HCT116 (cell line): ENCODE results near the gene ZNF274. TPM values are rescaled to one million over a fixed set of nuclear protein-coding genes. Genes with fewer than 3 reads are reported as not detected.

Experiments
- ATAC-seq: fragments of 200-7000 bp; cut with Tn5 transposase; 2 replicates; pipeline ENCODE4 v1.9.1; 2020; ENCODE audit warnings: mild to moderate bottlenecking, moderate library complexity
- BruUV-seq: library from RNA; stranded (reverse); fragments of 400-500 nt; replicated peaks from 2 replicates; lab custom pipeline; 2021; lab: Mats Ljungman, UMichigan
- CTCF ChIA-PET: fragments of 300-600 bp; sonication (Branson Sonifier 250); formaldehyde crosslinking; loops from one replicate; lab custom pipeline; 2021; ENCODE audit warnings: antibody characterized with exemption; lab: Charles Lee
- POLR2A ChIA-PET: fragments of 300-600, 350-600 bp; sonication (Branson Sonifier 250); formaldehyde crosslinking; loops from one replicate; lab custom pipeline; 2021; ENCODE audit warnings: antibody characterized with exemption; lab: Charles Lee
- RAD21 ChIA-PET, 2 experiments: fragments of 300-600 bp; sonication (Branson Sonifier 250); formaldehyde crosslinking; loops; one replicate each; lab custom pipeline; 2023; ENCODE audit warnings: low total read pairs in 2 of 2; ENCODE audit not compliant: uncharacterized antibody in 2 of 2, unreplicated experiment in 2 of 2, low non-redundant PET in 1 of 2; lab: Charles Lee
- DNase-seq: peaks from one replicate; pipeline ENCODE4 v3.0.0-alpha.2; 2010; ENCODE audit warnings: low read depth, low spot score
- H2AFZ ChIP-seq: fragments of 200-600 bp; shearing (Covaris generic), sonication (generic); 2 replicates; pipeline ENCODE4 v1.6.1; 2017; ENCODE audit warnings: low read depth, mixed run types, mixed read lengths, antibody characterized with exemption, low read length; ENCODE audit not compliant: poor library complexity, severe bottlenecking
- H3K27ac ChIP-seq: 2 replicates; pipeline ENCODE4 v1.5.1; 2012; ENCODE audit warnings: low read depth, low read length
- H3K27me3 ChIP-seq: fragments of 200-600 bp; sonication (generic); 2 replicates; pipeline ENCODE4 v1.6.1; 2016; ENCODE audit warnings: mixed run types, low read length, mixed read lengths; ENCODE audit not compliant: insufficient read depth
- H3K36me3 ChIP-seq, 2 experiments: fragments of 200-500 bp in 1 of 2; fragments of 200-600 bp in 1 of 2; sonication (Bioruptor generic) in 1 of 2; sonication (generic) in 1 of 2; 2 replicates each; pipeline versions ENCODE4 v1.5.1 to v1.6.1; 2014 to 2016; ENCODE audit warnings: low read length in 2 of 2, inconsistent platforms in 1 of 2, mixed read lengths in 1 of 2, mixed run types in 1 of 2; ENCODE audit not compliant: insufficient read depth in 2 of 2, control insufficient read depth in 1 of 2
- H3K4me1 ChIP-seq, 2 experiments: fragments of 200-600 bp in 1 of 2; sonication (generic) in 1 of 2; 2 replicates each; pipeline versions ENCODE4 v1.5.1 to v1.6.1; 2012 to 2017; ENCODE audit warnings: low read length in 2 of 2, inconsistent platforms in 1 of 2, mild to moderate bottlenecking in 1 of 2, mixed read lengths in 1 of 2, mixed run types in 1 of 2, moderate library complexity in 1 of 2; ENCODE audit not compliant: insufficient read depth in 2 of 2, control insufficient read depth in 1 of 2
- H3K4me2 ChIP-seq: fragments of 200-600 bp; sonication (generic); 2 replicates; pipeline ENCODE4 v1.6.1; 2017; ENCODE audit warnings: mixed run types, low read length, mixed read lengths
- H3K4me3 ChIP-seq, 2 experiments: fragments of 200-600 bp in 1 of 2; sonication (generic) in 1 of 2; replicated peaks in 1 of 2; 2 replicates each; pipeline ENCODE4 v1.5.1; 2011 to 2016; ENCODE audit warnings: low read length in 2 of 2, control low read depth in 1 of 2, low read depth in 1 of 2, mild to moderate bottlenecking in 1 of 2, mixed read lengths in 1 of 2, mixed run types in 1 of 2
- H3K79me2 ChIP-seq: fragments of 200-600 bp; sonication (generic); 2 replicates; pipeline ENCODE4 v1.6.1; 2017; ENCODE audit warnings: mild to moderate bottlenecking, mixed run types, low read length, moderate library complexity, mixed read lengths; ENCODE audit not compliant: insufficient read depth
- H3K9ac ChIP-seq: fragments of 200-600 bp; sonication (generic); 2 replicates; pipeline ENCODE4 v1.6.1; 2016; ENCODE audit warnings: low read length, mixed read lengths
- H3K9me2 ChIP-seq: fragments of 200-600 bp; sonication (generic), shearing (Covaris generic); 2 replicates; pipeline ENCODE4 v1.6.1; 2017; ENCODE audit warnings: mixed run types, mild to moderate bottlenecking, moderate library complexity; ENCODE audit not compliant: insufficient read depth
- H3K9me3 ChIP-seq, 2 experiments: fragments of 200-500 bp in 1 of 2; fragments of 200-600 bp in 1 of 2; sonication (Bioruptor generic) in 1 of 2; sonication (generic) in 1 of 2; 2 replicates each; pipeline ENCODE4 v1.6.1; 2014 to 2017; ENCODE audit warnings: low read length in 2 of 2, mixed read lengths in 2 of 2, inconsistent platforms in 1 of 2, low read depth in 1 of 2, mild to moderate bottlenecking in 1 of 2, mixed run types in 1 of 2, moderate library complexity in 1 of 2; ENCODE audit not compliant: control insufficient read depth in 1 of 2, insufficient read depth in 1 of 2
- H4K20me1 ChIP-seq: fragments of 200-600 bp; sonication (generic), shearing (Covaris generic); 2 replicates; pipeline ENCODE4 v1.6.1; 2017; ENCODE audit warnings: mixed run types, mild to moderate bottlenecking, moderate library complexity; ENCODE audit not compliant: insufficient read depth
- CEBPB ChIP-seq: IDR thresholded peaks from 2 replicates; pipeline ENCODE4 v1.6.1; 2012; ENCODE audit warnings: low read depth
- ELF1 ChIP-seq: IDR thresholded peaks from 2 replicates; pipeline ENCODE4 v1.6.1; 2012; ENCODE audit warnings: low read depth, borderline replicate concordance
- EZH2phosphoT487 ChIP-seq: fragments of 200-600 bp; IDR thresholded peaks from 2 replicates; pipeline ENCODE4 v1.6.1; 2018; ENCODE audit warnings: antibody characterized with exemption, borderline replicate concordance
- JUND ChIP-seq: IDR thresholded peaks from 2 replicates; pipeline ENCODE4 v1.6.1; 2012
- POLR2A ChIP-seq: IDR thresholded peaks from 2 replicates; pipeline ENCODE4 v1.7.0; 2011; ENCODE audit warnings: borderline replicate concordance; ENCODE audit not compliant: insufficient read depth, insufficient read length; ENCODE audit errors: extremely low read depth
- POLR2AphosphoS5 ChIP-seq: IDR thresholded peaks from 2 replicates; pipeline ENCODE4 v1.6.1; 2011; ENCODE audit warnings: mild to moderate bottlenecking, low read depth, low read length, moderate library complexity
- RAD21 ChIP-seq: IDR thresholded peaks from 2 replicates; pipeline ENCODE4 v1.6.1; 2012; ENCODE audit warnings: low read depth, mild to moderate bottlenecking
- SIN3A ChIP-seq: IDR thresholded peaks from 2 replicates; pipeline ENCODE4 v1.6.1; 2012; ENCODE audit warnings: low read depth
- SP1 ChIP-seq: IDR thresholded peaks from 2 replicates; pipeline ENCODE4 v1.6.1; 2012; ENCODE audit warnings: low read depth
- SRF ChIP-seq: IDR thresholded peaks from 2 replicates; pipeline ENCODE4 v1.6.1; 2012; ENCODE audit warnings: low read depth
- ZFX ChIP-seq: fragments of 450-650 bp; IDR thresholded peaks from 2 replicates; pipeline ENCODE4 v1.6.1; 2017
- intact Hi-C: fragments of 100-400 bp; cut with micrococcal nuclease; formaldehyde crosslinking; loops from 2 replicates; pipeline ENCODE4 v1.10.0; 2022
- total RNA-seq: library from RNA; stranded (reverse); gene quantifications from one replicate; pipeline ENCODE4 v1.2.1, GENCODE V29; 2021; ENCODE audit not compliant: unreplicated experiment
- TF ChIP-seq, protein P1 (sequence below): IDR thresholded peaks from 2 replicates; pipeline ENCODE4 v1.6.1; 2012; ENCODE audit warnings: low read depth

ZNF274 gene
- total RNA-seq, 1 experiment from 2014 or later, result 7.8 TPM

DNA sequence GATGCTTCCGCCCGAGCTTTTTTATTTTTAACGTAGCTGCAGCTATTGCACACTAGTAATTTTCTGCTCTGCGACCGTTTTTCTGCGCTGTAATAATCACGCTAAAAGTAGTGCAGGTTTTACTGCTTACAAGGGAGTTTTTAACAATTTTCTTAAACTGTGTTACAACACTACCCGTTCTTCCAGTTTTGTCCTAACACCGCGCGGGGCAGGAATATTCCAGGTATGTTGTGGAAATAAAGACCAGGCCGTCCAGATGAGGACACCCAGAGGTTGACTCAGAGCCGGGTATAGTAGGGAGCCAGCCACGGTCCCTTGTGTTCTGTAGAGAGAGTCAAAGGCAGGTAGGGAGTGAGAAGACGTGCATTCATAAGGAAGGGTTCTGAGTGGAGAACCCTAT, 21.7 kb downstream of the ZNF274 start:
- intact Hi-C loops, result no loop called here
- H3K4me3 ChIP-seq, result no peak overlapping the region
- no peak overlapping the region for H3K9ac ChIP-seq
- no peaks in the 10 kb centered on the region for H3K79me2 ChIP-seq
- POLR2A ChIA-PET, result interaction anchor here (0.6 kb wide), 1 partner anchor 493 kb away, joined by 3 read pairs; no protein-coding TSS in a partner anchor
- H3K27ac ChIP-seq, result no peak overlapping the region
- H3K36me3 ChIP-seq, result 0 out of 4 replicates have a peak, but pooled peaks cover 0 to 7% of the 10 kb centered on the region in 2 experiments
- no peak overlapping the region for H3K4me2 ChIP-seq
- no peaks in the 10 kb centered on the region for H3K4me1 ChIP-seq
- no peak for DNase-seq
- no peaks in the 10 kb centered on the region for H4K20me1 ChIP-seq
- CTCF ChIA-PET, result no interaction called here
- RAD21 ChIA-PET, result no interaction called here
- H3K27me3 ChIP-seq, result no peaks in the 10 kb centered on the region
- peaks cover 28 to 56% of the 10 kb centered on the region in 2 experiments; a peak in 2 of 4 replicates for H3K9me3 ChIP-seq
- no TSS peak for BruUV-seq
- H3K9me2 ChIP-seq, result no peaks in the 10 kb centered on the region
- H2AFZ ChIP-seq, result no peak overlapping the region
- TF ChIP-seq EZH2phosphoT487, result no peak
- TF ChIP-seq JUND, result no peak
- no peak for TF ChIP-seq POLR2AphosphoS5
- no peak for TF ChIP-seq RAD21
- no peak for TF ChIP-seq CEBPB
- no peak for TF ChIP-seq SRF
- no peak for TF ChIP-seq POLR2A
- no peak for TF ChIP-seq SP1
- TF ChIP-seq ELF1, result no peak
- TF ChIP-seq ZFX, result no peak
- no peak for TF ChIP-seq SIN3A
- TF ChIP-seq, protein P1, sequence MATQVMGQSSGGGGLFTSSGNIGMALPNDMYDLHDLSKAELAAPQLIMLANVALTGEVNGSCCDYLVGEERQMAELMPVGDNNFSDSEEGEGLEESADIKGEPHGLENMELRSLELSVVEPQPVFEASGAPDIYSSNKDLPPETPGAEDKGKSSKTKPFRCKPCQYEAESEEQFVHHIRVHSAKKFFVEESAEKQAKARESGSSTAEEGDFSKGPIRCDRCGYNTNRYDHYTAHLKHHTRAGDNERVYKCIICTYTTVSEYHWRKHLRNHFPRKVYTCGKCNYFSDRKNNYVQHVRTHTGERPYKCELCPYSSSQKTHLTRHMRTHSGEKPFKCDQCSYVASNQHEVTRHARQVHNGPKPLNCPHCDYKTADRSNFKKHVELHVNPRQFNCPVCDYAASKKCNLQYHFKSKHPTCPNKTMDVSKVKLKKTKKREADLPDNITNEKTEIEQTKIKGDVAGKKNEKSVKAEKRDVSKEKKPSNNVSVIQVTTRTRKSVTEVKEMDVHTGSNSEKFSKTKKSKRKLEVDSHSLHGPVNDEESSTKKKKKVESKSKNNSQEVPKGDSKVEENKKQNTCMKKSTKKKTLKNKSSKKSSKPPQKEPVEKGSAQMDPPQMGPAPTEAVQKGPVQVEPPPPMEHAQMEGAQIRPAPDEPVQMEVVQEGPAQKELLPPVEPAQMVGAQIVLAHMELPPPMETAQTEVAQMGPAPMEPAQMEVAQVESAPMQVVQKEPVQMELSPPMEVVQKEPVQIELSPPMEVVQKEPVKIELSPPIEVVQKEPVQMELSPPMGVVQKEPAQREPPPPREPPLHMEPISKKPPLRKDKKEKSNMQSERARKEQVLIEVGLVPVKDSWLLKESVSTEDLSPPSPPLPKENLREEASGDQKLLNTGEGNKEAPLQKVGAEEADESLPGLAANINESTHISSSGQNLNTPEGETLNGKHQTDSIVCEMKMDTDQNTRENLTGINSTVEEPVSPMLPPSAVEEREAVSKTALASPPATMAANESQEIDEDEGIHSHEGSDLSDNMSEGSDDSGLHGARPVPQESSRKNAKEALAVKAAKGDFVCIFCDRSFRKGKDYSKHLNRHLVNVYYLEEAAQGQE, result no peak
- no peak for ATAC-seq
